SK-N-SH (cell line): ENCODE results near the gene MAP4K3. TPM values are rescaled to one million over a fixed set of nuclear protein-coding genes. Genes with fewer than 3 reads are reported as not detected.

Experiments
- CTCF ChIA-PET: fragments of 300-600, 350-600 bp; formaldehyde crosslinking; extraction: SDS; loops from one replicate; lab custom pipeline; 2021; lab: Yijun Ruan, JAX
- POLR2A ChIA-PET: fragments of 350-600 bp; sonication (Branson Sonifier 250); formaldehyde crosslinking; extraction: SDS; loops from one replicate; lab custom pipeline; 2020; ENCODE audit warnings: antibody characterized with exemption, inconsistent platforms; lab: Yijun Ruan, JAX
- DNase-seq: peaks from one replicate; pipeline ENCODE4 v3.0.0; 2012
- H2AFZ ChIP-seq: fragments of 200-600 bp; sonication (generic); 2 replicates; pipeline ENCODE4 v1.8.1; 2016; ENCODE audit warnings: antibody characterized with exemption, mild to moderate bottlenecking, low read depth
- H3F3A ChIP-seq: fragments of 200-600 bp; sonication (generic); replicated peaks from 2 replicates; pipeline ENCODE3; 2016; ENCODE audit warnings: antibody characterized with exemption, mild to moderate bottlenecking; ENCODE audit not compliant: insufficient read depth
- H3K27ac ChIP-seq, 2 experiments: fragments of 200-500 bp in 1 of 2; fragments of 200-600 bp in 1 of 2; sonication (Bioruptor generic) in 1 of 2; sonication (generic), shearing (Covaris generic) in 1 of 2; 2 replicates each; pipeline versions ENCODE4 v1.5.1 to v1.6.1; 2014 to 2016; ENCODE audit warnings: low read depth in 2 of 2, inconsistent platforms in 1 of 2, low read length in 1 of 2, mild to moderate bottlenecking in 1 of 2, mixed read lengths in 1 of 2
- H3K27me3 ChIP-seq: fragments of 200-600 bp; sonication (generic), shearing (Covaris generic); 2 replicates; pipeline ENCODE4 v1.6.1; 2016; ENCODE audit warnings: mixed run types; ENCODE audit not compliant: insufficient read depth
- H3K36me3 ChIP-seq, 2 experiments: fragments of 200-500 bp in 1 of 2; fragments of 200-600 bp in 1 of 2; sonication (Bioruptor generic) in 1 of 2; sonication (generic) in 1 of 2; replicated peaks in 1 of 2; 2 replicates each; pipeline versions ENCODE3 to v1.5.1; 2014 to 2016; ENCODE audit warnings: low read length in 1 of 2, mild to moderate bottlenecking in 1 of 2; ENCODE audit not compliant: insufficient read depth in 2 of 2, control insufficient read depth in 1 of 2
- H3K4me1 ChIP-seq, 2 experiments: fragments of 200-500 bp in 1 of 2; fragments of 200-600 bp in 1 of 2; sonication (Bioruptor generic) in 1 of 2; sonication (generic), shearing (Covaris generic) in 1 of 2; 2 replicates each; pipeline versions ENCODE4 v1.5.1 to v1.6.1; 2014 to 2016; ENCODE audit warnings: low read depth in 1 of 2, low read length in 1 of 2, mixed run types in 1 of 2; ENCODE audit not compliant: insufficient read depth in 2 of 2, control insufficient read depth in 1 of 2
- H3K4me2 ChIP-seq: fragments of 200-600 bp; sonication (generic), shearing (Covaris generic); 2 replicates; pipeline ENCODE4 v1.6.1; 2017; ENCODE audit warnings: mixed run types
- H3K4me3 ChIP-seq, 2 experiments: fragments of 200-500 bp in 1 of 2; fragments of 200-600 bp in 1 of 2; sonication (Bioruptor generic) in 1 of 2; sonication (generic), shearing (Covaris generic) in 1 of 2; 2 replicates each; pipeline versions ENCODE4 v1.5.1 to v1.8.1; 2014 to 2016; ENCODE audit warnings: low read depth in 2 of 2, inconsistent platforms in 1 of 2, low read length in 1 of 2, mild to moderate bottlenecking in 1 of 2, mixed read lengths in 1 of 2, moderate library complexity in 1 of 2
- H3K79me2 ChIP-seq: fragments of 200-600 bp; sonication (generic); 2 replicates; pipeline ENCODE4 v1.8.1; 2017; ENCODE audit warnings: mild to moderate bottlenecking; ENCODE audit not compliant: insufficient read depth
- H3K9ac ChIP-seq: fragments of 200-600 bp; sonication (generic); 2 replicates; pipeline ENCODE4 v1.6.1; 2017; ENCODE audit warnings: mixed run types
- H3K9me2 ChIP-seq: fragments of 200-600 bp; sonication (generic); 2 replicates; pipeline ENCODE4 v1.6.1; 2017; ENCODE audit warnings: mixed run types
- H3K9me3 ChIP-seq: fragments of 200-600 bp; sonication (generic); 2 replicates; pipeline ENCODE4 v1.6.1; 2017; ENCODE audit warnings: mixed run types, mild to moderate bottlenecking, moderate library complexity
- H4K20me1 ChIP-seq: fragments of 200-600 bp; sonication (generic); 2 replicates; pipeline ENCODE4 v1.6.1; 2017; ENCODE audit warnings: mild to moderate bottlenecking, mixed run types; ENCODE audit not compliant: insufficient read depth
- CHD2 ChIP-seq: fragments of 150-350 bp; IDR thresholded peaks from 2 replicates; pipeline ENCODE4 v1.6.1; 2018; ENCODE audit warnings: low read length; ENCODE audit not compliant: partially characterized antibody
- EP300 ChIP-seq, 2 experiments: IDR thresholded peaks; 2 replicates each; pipeline versions ENCODE4 v1.4.0 to v1.6.1; 2012; ENCODE audit warnings: borderline replicate concordance in 1 of 2, low read depth in 1 of 2, low read length in 1 of 2
- EZH2phosphoT487 ChIP-seq: fragments of 200-600 bp; sonication (generic); IDR thresholded peaks from 2 replicates; pipeline ENCODE4 v1.6.1; 2017; ENCODE audit warnings: low read depth, mixed run types, mild to moderate bottlenecking, antibody characterized with exemption, moderate library complexity, borderline replicate concordance
- FOSL2 ChIP-seq: IDR thresholded peaks from 2 replicates; pipeline ENCODE4 v1.4.0; 2012; ENCODE audit warnings: low read depth, mild to moderate bottlenecking, moderate library complexity, borderline replicate concordance
- JUND ChIP-seq: IDR thresholded peaks from 2 replicates; pipeline ENCODE4 v1.4.0; 2012
- NFIC ChIP-seq: IDR thresholded peaks from 2 replicates; pipeline ENCODE4 v1.4.0; 2012; ENCODE audit warnings: borderline replicate concordance
- NRF1 ChIP-seq: IDR thresholded peaks from 2 replicates; pipeline ENCODE4 v1.6.1; 2012; ENCODE audit warnings: low read depth, mild to moderate bottlenecking, low read length
- POLR2AphosphoS5 ChIP-seq: IDR thresholded peaks from 2 replicates; pipeline ENCODE4 v1.6.1; 2012; ENCODE audit warnings: low read depth, low read length
- RAD21 ChIP-seq: IDR thresholded peaks from 2 replicates; pipeline ENCODE4 v1.6.1; 2012; ENCODE audit warnings: mild to moderate bottlenecking, low read length
- RCOR1 ChIP-seq: fragments of 150-350 bp; IDR thresholded peaks from 2 replicates; pipeline ENCODE4 v1.6.1; 2017; ENCODE audit warnings: antibody characterized with exemption, low read length
- RXRA ChIP-seq: IDR thresholded peaks from 2 replicates; pipeline ENCODE4 v1.4.0; 2012; ENCODE audit warnings: low read depth, mild to moderate bottlenecking, borderline replicate concordance
- SMC3 ChIP-seq: IDR thresholded peaks from 2 replicates; pipeline ENCODE4 v1.6.1; 2012; ENCODE audit warnings: low read depth, low read length, improper control_type of control experiment
- WGBS: methylation state at CpG from one replicate; pipeline ENCODE4 v1.1.6; 2017; ENCODE audit warnings: low lambda C conversion rate; 5-methylcytosine and 5-hydroxymethylcytosine counted together
- polyA plus RNA-seq, 3 experiments: library from polyadenylated mRNA; depleted of rRNA; stranded (reverse); fragments of >200 nt; gene quantifications; 2 replicates each; pipeline ENCODE4 v1.2.3, GENCODE V29; 2012
- TF ChIP-seq, protein P1 (sequence below): fragments of 150-350 bp; IDR thresholded peaks from 2 replicates; pipeline ENCODE4 v1.6.1; 2017; ENCODE audit warnings: antibody characterized with exemption, low read length, low read depth, borderline replicate concordance
- TF ChIP-seq, protein P2 (sequence below): IDR thresholded peaks from 2 replicates; pipeline ENCODE4; 2012
- TF ChIP-seq, protein P3 (sequence below): IDR thresholded peaks from 2 replicates; pipeline ENCODE4 v1.4.0; 2012; ENCODE audit warnings: low read depth
- TF ChIP-seq, protein P4 (sequence below): IDR thresholded peaks from 2 replicates; pipeline ENCODE4 v1.4.0; 2012; ENCODE audit warnings: low read depth, borderline replicate concordance

MAP4K3 gene
- polyA plus RNA-seq, 1 of the 3 experiments (the other 2 are of a cell fraction), result 8.8 TPM

DNA sequence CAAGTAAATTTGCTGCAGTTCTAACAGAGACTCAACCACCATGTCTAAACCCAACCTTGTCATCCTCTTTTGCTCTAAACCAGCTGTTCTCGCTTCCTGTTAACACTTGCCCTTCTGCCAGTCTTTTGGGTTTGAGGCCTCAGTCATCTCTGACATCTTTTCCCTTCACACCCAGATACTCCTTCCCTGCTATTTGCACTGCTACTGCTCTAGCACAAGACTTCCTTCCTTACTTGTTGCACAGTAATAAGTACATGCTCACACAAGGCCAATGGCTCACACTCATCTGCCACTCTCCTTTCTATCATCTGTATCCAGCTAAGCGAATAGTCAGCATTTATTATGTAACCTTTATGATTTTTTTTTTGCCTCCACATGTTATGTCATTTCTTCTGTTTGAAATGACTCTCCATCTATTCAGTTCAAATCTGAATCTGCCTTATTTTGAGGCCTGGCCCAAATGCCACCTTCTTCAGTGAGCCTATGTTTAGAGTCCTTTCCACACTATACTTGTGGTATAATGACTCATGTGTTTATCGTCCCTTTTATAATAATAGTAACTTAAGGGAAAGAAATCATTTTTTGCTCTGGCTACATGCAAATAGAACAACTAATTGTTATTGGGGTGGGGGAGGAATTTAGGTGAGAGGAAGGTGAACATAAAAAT, 170.8 kb downstream of the MAP4K3 start:
- Histone ChIP-seq H3K79me2 (no peaks in the 10 kb centered on the region), H3K9ac (no peak overlapping the region), H3F3A (peaks cover 5% of the 10 kb centered on the region), H3K4me3 (no peak overlapping the region), H4K20me1 (no peaks in the 10 kb centered on the region), H3K27ac (no peak overlapping the region), H3K4me1 (peaks cover 0 to 6% of the 10 kb centered on the region in 2 experiments; a peak in 1 of 4 replicates), H3K9me3 (no peaks in the 10 kb centered on the region; the same call in 1 of the 2 replicates), H3K36me3 (peaks cover 51 to 63% of the 10 kb centered on the region in 2 experiments), H3K9me2 (no peaks in the 10 kb centered on the region), H3K4me2 (no peak overlapping the region), H2AFZ (no peak overlapping the region), H3K27me3 (no peaks in the 10 kb centered on the region)
- no peak for DNase-seq
- CTCF ChIA-PET, result interaction anchor here (0.7 to 1.2 kb wide), 2 partner anchors 191 to 207 kb away, joined by 3 to 4 read pairs; no protein-coding TSS in a partner anchor
- POLR2A ChIA-PET, result no interaction called here
- no peak for TF ChIP-seq SMC3
- TF ChIP-seq FOSL2, result no peak
- TF ChIP-seq, protein P1, sequence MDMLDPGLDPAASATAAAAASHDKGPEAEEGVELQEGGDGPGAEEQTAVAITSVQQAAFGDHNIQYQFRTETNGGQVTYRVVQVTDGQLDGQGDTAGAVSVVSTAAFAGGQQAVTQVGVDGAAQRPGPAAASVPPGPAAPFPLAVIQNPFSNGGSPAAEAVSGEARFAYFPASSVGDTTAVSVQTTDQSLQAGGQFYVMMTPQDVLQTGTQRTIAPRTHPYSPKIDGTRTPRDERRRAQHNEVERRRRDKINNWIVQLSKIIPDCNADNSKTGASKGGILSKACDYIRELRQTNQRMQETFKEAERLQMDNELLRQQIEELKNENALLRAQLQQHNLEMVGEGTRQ, result no peak
- no peak for TF ChIP-seq NRF1
- TF ChIP-seq, protein P2, sequence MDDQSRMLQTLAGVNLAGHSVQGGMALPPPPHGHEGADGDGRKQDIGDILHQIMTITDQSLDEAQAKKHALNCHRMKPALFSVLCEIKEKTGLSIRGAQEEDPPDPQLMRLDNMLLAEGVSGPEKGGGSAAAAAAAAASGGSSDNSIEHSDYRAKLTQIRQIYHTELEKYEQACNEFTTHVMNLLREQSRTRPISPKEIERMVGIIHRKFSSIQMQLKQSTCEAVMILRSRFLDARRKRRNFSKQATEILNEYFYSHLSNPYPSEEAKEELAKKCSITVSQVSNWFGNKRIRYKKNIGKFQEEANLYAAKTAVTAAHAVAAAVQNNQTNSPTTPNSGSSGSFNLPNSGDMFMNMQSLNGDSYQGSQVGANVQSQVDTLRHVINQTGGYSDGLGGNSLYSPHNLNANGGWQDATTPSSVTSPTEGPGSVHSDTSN, result no peak
- TF ChIP-seq, protein P3, sequence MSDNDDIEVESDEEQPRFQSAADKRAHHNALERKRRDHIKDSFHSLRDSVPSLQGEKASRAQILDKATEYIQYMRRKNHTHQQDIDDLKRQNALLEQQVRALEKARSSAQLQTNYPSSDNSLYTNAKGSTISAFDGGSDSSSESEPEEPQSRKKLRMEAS, result no peak
- TF ChIP-seq JUND, result no peak
- WGBS, result 93% methylated on average over 3 of the region's 3 CpGs

DNA sequence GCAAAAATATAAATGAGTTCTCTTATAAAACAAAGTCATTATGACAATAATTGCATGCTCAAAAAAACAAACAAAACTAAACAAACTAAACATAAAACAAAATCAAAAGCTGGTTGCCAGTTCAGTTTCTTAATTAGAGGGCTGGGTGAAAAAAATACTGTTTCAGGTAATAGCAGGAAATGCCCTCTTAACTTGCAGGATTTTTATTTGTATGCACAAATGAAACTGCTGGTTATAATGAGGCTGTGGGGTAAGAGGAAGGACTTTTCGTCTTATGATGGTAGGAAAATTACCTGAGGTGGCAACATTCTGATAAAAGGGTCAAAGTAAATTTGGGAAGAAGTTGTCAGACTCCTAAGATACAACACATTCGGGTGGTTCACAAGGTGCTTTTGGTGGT, 171.8 kb downstream of the MAP4K3 start:
- no peak overlapping the region for H3K4me3 ChIP-seq
- peaks cover 0 to 6% of the 10 kb centered on the region in 2 experiments; a peak in 1 of 4 replicates for H3K4me1 ChIP-seq
- H4K20me1 ChIP-seq, result no peaks in the 10 kb centered on the region
- peaks cover 5% of the 10 kb centered on the region for H3F3A ChIP-seq
- ChIA-PET CTCF (no interaction called here), POLR2A (no interaction called here)
- H3K9me3 ChIP-seq, result no peaks in the 10 kb centered on the region; the same call in 1 of the 2 replicates
- no peak overlapping the region for H3K9ac ChIP-seq
- no peaks in the 10 kb centered on the region for H3K9me2 ChIP-seq
- H3K27ac ChIP-seq, result no peak overlapping the region
- TF ChIP-seq FOSL2, result no peak
- TF ChIP-seq, all 33 proteins: peak for 0
- 92% methylated on average over 2 of the region's 2 CpGs for WGBS
- no peaks in the 10 kb centered on the region for H3K27me3 ChIP-seq
- DNase-seq, result no peak
- no peak overlapping the region for H2AFZ ChIP-seq
- no peak overlapping the region for H3K4me2 ChIP-seq
- peaks cover 51 to 63% of the 10 kb centered on the region in 2 experiments for H3K36me3 ChIP-seq
- no peaks in the 10 kb centered on the region for H3K79me2 ChIP-seq

DNA sequence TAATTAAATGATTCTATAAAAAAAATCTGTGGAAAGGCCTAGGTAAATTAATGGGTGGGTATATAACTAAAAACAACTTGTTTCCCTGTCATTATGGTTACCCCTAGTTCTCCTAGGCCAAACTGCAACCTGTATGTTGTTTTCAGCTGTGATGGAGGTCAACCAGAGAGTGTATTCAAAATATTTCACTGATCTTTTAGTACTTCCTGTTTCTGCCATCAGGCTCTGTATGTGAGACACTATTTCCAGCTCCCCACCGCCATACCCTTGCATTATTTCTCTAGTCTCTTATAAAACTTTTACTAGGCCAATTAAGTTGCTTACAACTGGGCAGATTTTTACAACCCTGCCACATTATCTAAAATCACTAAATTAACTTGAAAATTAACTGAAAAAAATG, 172.4 kb downstream of the MAP4K3 start:
- POLR2A ChIA-PET, result no interaction called here
- Histone ChIP-seq H4K20me1 (no peaks in the 10 kb centered on the region), H3K4me1 (peaks cover 0 to 6% of the 10 kb centered on the region in 2 experiments; a peak in 1 of 4 replicates), H3K4me3 (no peak overlapping the region), H3K9me3 (no peaks in the 10 kb centered on the region; the same call in 1 of the 2 replicates), H3K9me2 (no peaks in the 10 kb centered on the region), H3K79me2 (no peaks in the 10 kb centered on the region), H3K9ac (no peak overlapping the region), H3K27ac (no peak overlapping the region), H3K4me2 (no peak overlapping the region), H2AFZ (no peak overlapping the region), H3K27me3 (no peaks in the 10 kb centered on the region), H3F3A (peaks cover 5% of the 10 kb centered on the region), H3K36me3 (peaks cover 46 to 65% of the 10 kb centered on the region in 2 experiments)
- TF ChIP-seq CHD2, result no peak
- no peak for TF ChIP-seq SMC3
- no peak for TF ChIP-seq NFIC
- no peak for TF ChIP-seq JUND
- TF ChIP-seq RCOR1, result no peak
- no peak for TF ChIP-seq POLR2AphosphoS5
- TF ChIP-seq EZH2phosphoT487, result no peak
- TF ChIP-seq RAD21, result no peak
- no peak for TF ChIP-seq NRF1
- TF ChIP-seq FOSL2, result no peak
- TF ChIP-seq RXRA, result no peak
- TF ChIP-seq, protein P4, sequence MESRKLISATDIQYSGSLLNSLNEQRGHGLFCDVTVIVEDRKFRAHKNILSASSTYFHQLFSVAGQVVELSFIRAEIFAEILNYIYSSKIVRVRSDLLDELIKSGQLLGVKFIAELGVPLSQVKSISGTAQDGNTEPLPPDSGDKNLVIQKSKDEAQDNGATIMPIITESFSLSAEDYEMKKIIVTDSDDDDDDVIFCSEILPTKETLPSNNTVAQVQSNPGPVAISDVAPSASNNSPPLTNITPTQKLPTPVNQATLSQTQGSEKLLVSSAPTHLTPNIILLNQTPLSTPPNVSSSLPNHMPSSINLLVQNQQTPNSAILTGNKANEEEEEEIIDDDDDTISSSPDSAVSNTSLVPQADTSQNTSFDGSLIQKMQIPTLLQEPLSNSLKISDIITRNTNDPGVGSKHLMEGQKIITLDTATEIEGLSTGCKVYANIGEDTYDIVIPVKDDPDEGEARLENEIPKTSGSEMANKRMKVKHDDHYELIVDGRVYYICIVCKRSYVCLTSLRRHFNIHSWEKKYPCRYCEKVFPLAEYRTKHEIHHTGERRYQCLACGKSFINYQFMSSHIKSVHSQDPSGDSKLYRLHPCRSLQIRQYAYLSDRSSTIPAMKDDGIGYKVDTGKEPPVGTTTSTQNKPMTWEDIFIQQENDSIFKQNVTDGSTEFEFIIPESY, result no peak
- TF ChIP-seq EP300 (IDR thresholded peaks at IDR 0.05; ENCODE audit: borderline replicate concordance in 1 of 2, low read depth in 1 of 2, low read length in 1 of 2), result no peak
- CTCF ChIA-PET, result no interaction called here
- DNase-seq, result no peak
- WGBS, result 95% methylated on average over 1 of the region's 1 CpG
